GM23338 (cell line): ENCODE data around the gene DDTL. TPM values are rescaled to one million over a fixed set of nuclear protein-coding genes. Genes with fewer than 3 reads are reported as not detected.

ENCODE experiments used
- ATAC-seq: fragments of 200-7000 bp; cut with Tn5 transposase; 3 replicates; pipeline ENCODE4 v1.9.1; 2020
- DNase-seq: peaks from one replicate; pipeline ENCODE4 v3.0.0-alpha.2; 2015; ENCODE audit warnings: low spot score
- H2AFZ ChIP-seq: fragments of 200-600 bp; sonication (generic); 2 replicates; pipeline ENCODE4 v1.8.0; 2016; ENCODE audit warnings: antibody characterized with exemption, mild to moderate bottlenecking, moderate library complexity
- H3F3A ChIP-seq: fragments of 200-600 bp; sonication (generic); replicated peaks from 2 replicates; pipeline ENCODE4 v1.8.0; 2017; ENCODE audit warnings: antibody characterized with exemption, mixed run types, low read depth
- H3K27ac ChIP-seq: fragments of 200-600 bp; sonication (generic); 2 replicates; pipeline ENCODE4 v1.6.1; 2016; ENCODE audit warnings: low read depth
- H3K27me3 ChIP-seq: fragments of 200-600 bp; sonication (generic); 2 replicates; pipeline ENCODE4 v1.8.0; 2016; ENCODE audit warnings: mild to moderate bottlenecking, mixed run types, moderate library complexity; ENCODE audit not compliant: insufficient read depth
- H3K36me3 ChIP-seq: fragments of 200-600 bp; sonication (generic); 2 replicates; pipeline ENCODE4 v1.8.0; 2016; ENCODE audit warnings: mild to moderate bottlenecking; ENCODE audit not compliant: insufficient read depth
- H3K4me1 ChIP-seq: fragments of 200-600 bp; sonication (generic); 2 replicates; pipeline ENCODE4 v1.8.0; 2016; ENCODE audit warnings: mild to moderate bottlenecking, moderate library complexity; ENCODE audit not compliant: insufficient read depth
- H3K4me2 ChIP-seq: fragments of 200-600 bp; sonication (generic); 2 replicates; pipeline ENCODE4 v1.7.1; 2017; ENCODE audit warnings: mixed run types
- H3K4me3 ChIP-seq: fragments of 200-600 bp; sonication (generic); 2 replicates; pipeline ENCODE4 v1.6.1; 2016; ENCODE audit warnings: mixed run types
- H3K79me2 ChIP-seq: fragments of 200-600 bp; sonication (generic); replicated peaks from 2 replicates; pipeline ENCODE4 v1.8.0; 2017; ENCODE audit warnings: mild to moderate bottlenecking; ENCODE audit not compliant: insufficient read depth
- H3K9me2 ChIP-seq: fragments of 200-600 bp; sonication (generic); 2 replicates; pipeline ENCODE4 v1.8.0; 2017; ENCODE audit not compliant: insufficient read depth
- H4K20me1 ChIP-seq: fragments of 200-600 bp; sonication (generic); replicated peaks from 2 replicates; pipeline ENCODE4 v1.8.0; 2017; ENCODE audit warnings: mild to moderate bottlenecking; ENCODE audit not compliant: insufficient read depth
- H3K27ac Mint-ChIP-seq: 2 replicates; pipeline ENCODE4 v1.8.0; 2020; ENCODE audit warnings: inconsistent platforms, mild to moderate bottlenecking, moderate library complexity, mixed read lengths
- H3K27me3 Mint-ChIP-seq: 3 replicates; pipeline ENCODE4 v1.8.0; 2022; ENCODE audit warnings: low read depth, mild to moderate bottlenecking, moderate library complexity, mixed read lengths, inconsistent platforms; ENCODE audit not compliant: insufficient read depth, poor library complexity
- H3K36me3 Mint-ChIP-seq: 3 replicates; pipeline ENCODE4 v1.8.0; 2021; ENCODE audit warnings: low read depth, mild to moderate bottlenecking, inconsistent platforms, moderate library complexity, mixed read lengths
- H3K4me1 Mint-ChIP-seq: 3 replicates; pipeline ENCODE4 v1.8.0; 2020; ENCODE audit warnings: mild to moderate bottlenecking, inconsistent platforms, mixed read lengths
- H3K4me3 Mint-ChIP-seq: 3 replicates; pipeline ENCODE4 v1.8.0; 2021; ENCODE audit warnings: moderate library complexity, mild to moderate bottlenecking, inconsistent platforms, mixed read lengths
- H3K9me3 Mint-ChIP-seq: 3 replicates; pipeline ENCODE4 v1.8.0; 2020; ENCODE audit warnings: moderate library complexity, mild to moderate bottlenecking, inconsistent platforms, mixed read lengths
- CREB1 ChIP-seq: fragments of 250-450 bp; sonication (Bioruptor Pico); IDR thresholded peaks from 2 replicates; pipeline ENCODE4 v1.5.0; 2020; ENCODE audit warnings: low read depth, mild to moderate bottlenecking, moderate library complexity
- CTCF ChIP-seq, 2 experiments: fragments of 200-600 bp in 1 of 2; sonication (generic) in 1 of 2; conservative IDR thresholded peaks; 2 replicates each; pipeline versions ENCODE4 v1.5.1 to v1.6.1; 2016 to 2017; ENCODE audit warnings: antibody characterized with exemption in 2 of 2, low read depth in 2 of 2, mild to moderate bottlenecking in 2 of 2, moderate library complexity in 1 of 2
- ETS1 ChIP-seq: IDR thresholded peaks from 2 replicates; pipeline ENCODE4 v1.6.1; 2016; ENCODE audit warnings: antibody characterized with exemption
- EZH2phosphoT487 ChIP-seq: fragments of 200-600 bp; sonication (generic); IDR thresholded peaks from one replicate; pipeline ENCODE4 v1.8.1; 2018; ENCODE audit warnings: antibody characterized with exemption; ENCODE audit not compliant: unreplicated experiment
- JUNB ChIP-seq: IDR thresholded peaks from one replicate; pipeline ENCODE4 v1.6.1; 2016; ENCODE audit warnings: antibody characterized with exemption; ENCODE audit not compliant: unreplicated experiment
- NANOG ChIP-seq: IDR thresholded peaks from 2 replicates; pipeline ENCODE4 v1.6.1; 2016; ENCODE audit warnings: antibody characterized with exemption, borderline replicate concordance
- POLR2AphosphoS5 ChIP-seq: IDR thresholded peaks from 2 replicates; pipeline ENCODE4 v1.6.1; 2016; ENCODE audit warnings: antibody characterized with exemption, low read depth
- ZNF114 ChIP-seq: fragments of 250-450 bp; sonication (Bioruptor Pico); IDR thresholded peaks from 2 replicates; pipeline ENCODE4 v1.5.0; 2020; ENCODE audit warnings: mild to moderate bottlenecking, moderate library complexity
- ZNF462 ChIP-seq: fragments of 250-450 bp; sonication (Bioruptor Pico); IDR thresholded peaks from 2 replicates; pipeline ENCODE4 v1.5.0; 2020; ENCODE audit warnings: mild to moderate bottlenecking, moderate library complexity
- polyA plus RNA-seq: library from polyadenylated mRNA; unstranded; fragments of >200 nt; fragmentation: Nextera tagmentation; extraction: Ambion mirVana; gene quantifications from 2 replicates; pipeline ENCODE4 v1.2.1, GENCODE V29; 2016
- total RNA-seq: library from RNA; depleted of rRNA; stranded (reverse); fragments of >200 nt; shearing (Covaris generic); gene quantifications from 2 replicates; pipeline ENCODE4 v1.2.3, GENCODE V29; 2014
- TF ChIP-seq, protein P1 (sequence below): IDR thresholded peaks from one replicate; pipeline ENCODE4 v1.6.1; 2018; ENCODE audit warnings: antibody characterized with exemption; ENCODE audit not compliant: unreplicated experiment

Gene DDTL
- total and polyA plus RNA-seq, 2 experiments from 2014 or later = 2.1 to 3.7 TPM

- TF ChIP-seq, protein P1, sequence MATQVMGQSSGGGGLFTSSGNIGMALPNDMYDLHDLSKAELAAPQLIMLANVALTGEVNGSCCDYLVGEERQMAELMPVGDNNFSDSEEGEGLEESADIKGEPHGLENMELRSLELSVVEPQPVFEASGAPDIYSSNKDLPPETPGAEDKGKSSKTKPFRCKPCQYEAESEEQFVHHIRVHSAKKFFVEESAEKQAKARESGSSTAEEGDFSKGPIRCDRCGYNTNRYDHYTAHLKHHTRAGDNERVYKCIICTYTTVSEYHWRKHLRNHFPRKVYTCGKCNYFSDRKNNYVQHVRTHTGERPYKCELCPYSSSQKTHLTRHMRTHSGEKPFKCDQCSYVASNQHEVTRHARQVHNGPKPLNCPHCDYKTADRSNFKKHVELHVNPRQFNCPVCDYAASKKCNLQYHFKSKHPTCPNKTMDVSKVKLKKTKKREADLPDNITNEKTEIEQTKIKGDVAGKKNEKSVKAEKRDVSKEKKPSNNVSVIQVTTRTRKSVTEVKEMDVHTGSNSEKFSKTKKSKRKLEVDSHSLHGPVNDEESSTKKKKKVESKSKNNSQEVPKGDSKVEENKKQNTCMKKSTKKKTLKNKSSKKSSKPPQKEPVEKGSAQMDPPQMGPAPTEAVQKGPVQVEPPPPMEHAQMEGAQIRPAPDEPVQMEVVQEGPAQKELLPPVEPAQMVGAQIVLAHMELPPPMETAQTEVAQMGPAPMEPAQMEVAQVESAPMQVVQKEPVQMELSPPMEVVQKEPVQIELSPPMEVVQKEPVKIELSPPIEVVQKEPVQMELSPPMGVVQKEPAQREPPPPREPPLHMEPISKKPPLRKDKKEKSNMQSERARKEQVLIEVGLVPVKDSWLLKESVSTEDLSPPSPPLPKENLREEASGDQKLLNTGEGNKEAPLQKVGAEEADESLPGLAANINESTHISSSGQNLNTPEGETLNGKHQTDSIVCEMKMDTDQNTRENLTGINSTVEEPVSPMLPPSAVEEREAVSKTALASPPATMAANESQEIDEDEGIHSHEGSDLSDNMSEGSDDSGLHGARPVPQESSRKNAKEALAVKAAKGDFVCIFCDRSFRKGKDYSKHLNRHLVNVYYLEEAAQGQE = no peak
- no peak for TF ChIP-seq ETS1
- no peak for TF ChIP-seq CTCF (conservative IDR thresholded peaks at IDR 0.05; ENCODE audit: low read depth in 2 of 2)
- no peak for TF ChIP-seq NANOG
- TF ChIP-seq POLR2AphosphoS5 = no peak
- no peak for TF ChIP-seq ZNF114
Measured at GRCh38 chr22:24005201-24005600, 38.5 kb downstream of the DDTL start, which contains the start of gene GSTT4 (continued).

GRCh38 chr22:24006207-24006913 lies 39.7 kb downstream of the DDTL start:
- DNase-seq = no peak
- H3F3A ChIP-seq = 0 out of 2 replicates have a peak, but pooled peaks cover 4% of the 10 kb centered on the region
- peaks cover 25% of the 10 kb centered on the region for H3K27me3 Mint-ChIP-seq
- H3K4me3 ChIP-seq = no peak overlapping the region
- peaks cover 5% of the 10 kb centered on the region for H3K4me1 Mint-ChIP-seq
- no peak for ATAC-seq
- no peak overlapping the region for H3K27ac ChIP-seq
- H3K4me2 ChIP-seq = no peak overlapping the region
- peaks cover 11% of the 10 kb centered on the region for H3K9me3 Mint-ChIP-seq
- H4K20me1 ChIP-seq = no peaks in the 10 kb centered on the region
- H3K4me1 ChIP-seq = peaks cover 5% of the 10 kb centered on the region
- H3K36me3 Mint-ChIP-seq = peaks cover 6% of the 10 kb centered on the region; the same call in 1 of the 3 replicates
- no peaks in the 10 kb centered on the region for H3K27me3 ChIP-seq
- no peak overlapping the region for H3K4me3 Mint-ChIP-seq
- H2AFZ ChIP-seq = no peak overlapping the region
- no peak overlapping the region for H3K27ac Mint-ChIP-seq
- H3K9me2 ChIP-seq = no peaks in the 10 kb centered on the region; the same call in 1 of the 2 replicates
- H3K79me2 ChIP-seq = no peaks in the 10 kb centered on the region; the same call in 1 of the 2 replicates
- no peaks in the 10 kb centered on the region for H3K36me3 ChIP-seq
- no peak for TF ChIP-seq ZNF462 (CRISPR knock-in tag)
- TF ChIP-seq CREB1 = no peak
- no peak for TF ChIP-seq NANOG
- no peak for TF ChIP-seq EZH2phosphoT487
- TF ChIP-seq JUNB = no peak
